NCI-H510A (cell line): ENCODE data around the gene KCNJ5.
"Not testable (repeated sequence)": the region's sequence is repeated elsewhere in the genome, so short reads cannot be mapped to it uniquely, and the experiment has no call there.

Source experiments
- DNase-seq: peaks from one replicate; lab custom pipeline; 2025; lab: John Stamatoyannopoulos, UW

KCNJ5 gene

DNA sequence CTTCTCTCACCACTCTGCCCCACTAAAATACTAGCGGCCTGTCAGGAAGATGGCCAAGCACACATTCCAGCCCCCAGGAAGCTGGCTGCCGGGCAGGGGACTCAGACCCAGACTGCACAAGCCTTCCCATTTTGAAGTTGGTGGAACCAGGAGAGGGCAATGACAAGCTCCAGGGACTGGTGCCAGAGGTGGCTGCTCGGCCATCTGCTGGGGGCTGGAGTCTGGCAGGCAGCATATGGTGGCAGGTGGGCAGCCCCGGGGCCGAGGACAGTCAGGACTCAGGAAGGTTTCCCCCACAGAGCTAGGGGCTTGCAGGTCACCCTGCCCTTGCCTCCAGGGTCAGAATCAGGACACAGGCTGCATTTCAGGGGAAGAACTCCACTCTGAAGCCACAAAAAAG lies 22.6 kb downstream of the KCNJ5 start:
- no peak for DNase-seq

DNA sequence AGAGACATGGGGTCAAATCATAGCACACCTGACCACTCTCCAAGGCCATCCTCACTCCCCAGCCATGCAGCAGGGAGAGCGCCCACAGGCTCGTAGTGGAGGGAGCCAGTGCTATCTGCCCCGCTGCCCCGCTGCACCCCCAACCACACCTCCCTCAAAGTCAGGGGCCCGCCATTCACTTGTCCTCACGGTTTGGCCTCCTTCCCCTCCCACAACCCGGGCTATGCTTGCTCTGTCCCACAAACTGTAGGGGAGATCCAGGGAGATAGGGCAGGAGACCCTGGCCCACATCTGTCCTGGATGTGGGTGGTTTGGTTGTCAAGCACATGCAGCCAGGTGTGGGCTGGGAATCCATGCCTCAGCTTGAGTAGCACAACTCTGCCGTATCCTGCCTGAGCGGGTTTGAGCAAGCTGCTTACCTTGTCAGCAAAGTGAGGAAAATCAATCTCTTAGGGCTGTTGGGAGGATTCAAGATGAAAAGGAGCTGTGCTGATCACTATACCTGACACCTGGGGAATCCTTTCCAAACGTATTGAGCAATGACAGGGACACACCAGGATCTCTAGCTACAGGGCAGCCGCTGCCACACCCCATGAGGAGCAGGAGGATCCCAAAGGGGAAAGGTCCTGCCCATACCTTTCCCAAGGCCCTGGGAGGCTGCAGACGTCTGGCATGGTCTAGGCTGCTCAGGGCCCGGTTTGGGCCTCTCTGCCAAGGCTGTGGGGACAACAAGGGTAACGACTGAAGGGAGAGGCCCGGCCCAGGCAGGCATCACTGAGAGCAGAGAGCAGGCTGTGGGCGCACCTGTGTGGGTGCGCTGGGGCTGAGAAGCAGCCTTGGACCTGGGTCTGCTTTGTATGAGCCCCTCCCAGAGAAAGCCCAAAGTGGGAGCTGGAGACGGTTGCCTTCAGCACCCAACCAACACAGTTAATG lies 23.3 kb downstream of the KCNJ5 start:
- no peak for DNase-seq

DNA sequence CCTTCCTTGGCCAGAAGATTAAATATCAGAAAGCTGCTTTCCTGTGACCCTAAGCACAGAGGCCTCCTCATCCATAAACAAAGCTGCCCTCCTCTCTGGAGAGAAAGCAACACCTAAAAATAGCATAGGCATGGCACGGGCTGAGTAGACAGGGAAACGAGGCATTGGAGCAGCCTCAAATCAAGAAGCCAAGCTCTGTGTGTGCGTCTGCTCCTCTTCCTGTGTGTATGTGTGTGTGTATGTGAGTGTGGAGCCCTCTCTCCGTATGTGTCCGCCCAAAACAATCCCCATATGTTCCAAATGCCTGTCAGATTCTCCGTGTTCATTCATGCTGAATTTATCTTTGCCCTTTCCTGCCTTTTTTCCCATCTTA lies 24.0 kb downstream of the KCNJ5 start:
- DNase-seq: no peak

DNA sequence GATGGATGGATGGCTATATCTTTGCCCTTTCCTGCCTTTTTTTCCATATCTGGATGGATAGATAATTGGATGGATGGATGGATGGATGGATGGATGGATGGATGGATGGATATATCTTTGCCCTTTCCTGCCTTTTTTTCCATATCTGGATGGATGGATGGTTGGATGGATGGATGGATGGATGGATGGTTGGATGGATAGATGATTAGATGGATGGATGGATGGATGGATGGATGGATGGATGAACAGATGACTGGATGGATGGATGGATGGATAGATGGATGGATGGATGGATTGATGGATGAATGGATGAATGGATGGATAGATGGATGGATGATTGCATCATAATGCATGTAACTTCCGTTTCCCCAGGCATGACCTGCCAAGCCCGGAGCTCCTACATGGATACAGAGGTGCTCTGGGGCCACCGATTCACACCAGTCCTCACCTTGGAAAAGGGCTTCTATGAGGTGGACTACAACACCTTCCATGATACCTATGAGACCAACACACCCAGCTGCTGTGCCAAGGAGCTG lies 24.9 kb downstream of the KCNJ5 start:
- no peak for DNase-seq

DNA sequence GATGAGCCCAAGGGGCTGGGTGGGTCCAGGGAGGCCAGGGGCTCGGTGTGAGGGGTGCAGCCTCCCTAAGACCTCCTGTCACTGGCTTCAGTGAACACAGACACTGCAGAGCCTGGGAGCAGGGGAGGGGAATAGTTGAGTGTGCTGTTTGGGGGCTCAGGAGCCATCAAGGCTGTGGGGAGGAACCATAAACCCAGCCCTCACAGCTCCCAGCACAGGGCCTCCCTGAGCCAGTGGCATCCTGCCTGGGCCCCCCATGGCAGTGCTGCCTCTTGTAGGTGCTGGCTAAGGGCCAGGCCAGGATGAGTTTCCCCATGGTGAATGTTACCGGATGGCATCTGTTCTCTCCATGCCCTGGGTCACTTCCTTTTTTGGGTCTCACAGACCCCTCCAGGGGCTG lies 25.5 kb downstream of the KCNJ5 start:
- DNase-seq: no peak

DNA sequence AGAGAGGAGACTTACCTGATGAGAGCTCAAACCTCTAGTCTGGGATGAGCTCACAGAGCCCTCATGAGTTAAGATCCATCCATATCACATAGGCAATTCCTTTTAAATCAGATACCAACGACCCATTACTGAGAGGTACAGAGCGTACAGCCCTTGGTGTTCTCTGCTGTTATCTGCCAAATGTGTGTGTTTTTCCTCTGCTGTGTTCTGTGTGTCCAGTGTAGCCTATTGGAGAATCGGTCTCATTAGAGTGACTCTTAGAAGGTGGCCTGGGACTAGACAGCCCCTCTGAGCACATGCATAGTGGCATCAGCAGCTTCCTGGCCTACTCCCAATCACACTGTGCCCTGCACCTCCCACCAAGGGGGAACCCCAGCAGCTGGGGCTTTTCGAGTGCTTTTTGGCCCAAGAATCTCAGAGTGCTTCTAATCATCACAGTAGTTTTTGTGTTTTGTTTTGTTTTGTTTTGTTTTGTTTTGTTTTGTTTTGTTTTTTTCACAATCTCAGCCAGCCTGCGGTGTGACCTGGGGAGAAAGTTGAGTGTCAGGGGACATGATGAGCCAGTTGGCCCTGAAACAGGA lies 26.1 kb downstream of the KCNJ5 start:
- DNase-seq: no peak

DNA sequence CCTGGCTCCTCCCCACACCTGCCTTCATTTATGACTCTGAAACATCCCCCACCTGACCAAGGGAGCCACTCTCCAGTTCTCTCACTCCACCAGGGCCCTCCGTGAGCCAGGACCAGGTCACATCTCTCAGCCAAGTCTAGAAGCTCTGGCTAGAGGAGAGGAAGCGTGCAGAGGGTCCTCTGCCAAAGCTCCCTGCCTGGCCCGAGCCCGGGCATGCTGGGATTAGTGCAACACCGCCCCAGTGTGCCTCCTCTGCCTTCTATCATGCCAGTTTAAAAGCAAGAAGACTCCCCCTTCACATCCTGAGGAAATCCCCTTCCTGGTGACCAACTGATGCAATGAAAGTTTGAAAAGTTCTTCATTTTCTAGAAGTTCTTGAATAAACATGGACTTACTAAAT lies 28.1 kb downstream of the KCNJ5 start:
- DNase-seq: no peak

DNA sequence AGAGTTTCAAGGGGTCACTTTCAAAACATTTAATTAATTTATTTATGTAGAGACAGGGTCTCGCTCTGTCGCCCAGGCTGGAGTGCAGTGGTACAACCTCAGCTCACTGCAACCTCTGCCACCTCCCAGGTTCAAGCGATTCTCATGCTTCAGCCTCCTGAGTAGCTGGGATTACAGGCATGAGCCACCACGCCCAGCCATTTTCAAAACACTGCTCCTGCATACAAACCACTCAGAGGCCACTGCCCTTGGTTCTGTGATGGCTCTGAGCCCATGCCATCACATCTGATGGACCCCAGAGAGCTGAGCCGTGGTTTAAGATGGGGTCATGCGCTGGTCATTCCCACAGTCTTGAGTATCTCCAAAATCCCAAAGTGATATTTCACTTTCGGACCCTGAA lies 28.5 kb downstream of the KCNJ5 start:
- DNase-seq: not testable (repeated sequence)

DNA sequence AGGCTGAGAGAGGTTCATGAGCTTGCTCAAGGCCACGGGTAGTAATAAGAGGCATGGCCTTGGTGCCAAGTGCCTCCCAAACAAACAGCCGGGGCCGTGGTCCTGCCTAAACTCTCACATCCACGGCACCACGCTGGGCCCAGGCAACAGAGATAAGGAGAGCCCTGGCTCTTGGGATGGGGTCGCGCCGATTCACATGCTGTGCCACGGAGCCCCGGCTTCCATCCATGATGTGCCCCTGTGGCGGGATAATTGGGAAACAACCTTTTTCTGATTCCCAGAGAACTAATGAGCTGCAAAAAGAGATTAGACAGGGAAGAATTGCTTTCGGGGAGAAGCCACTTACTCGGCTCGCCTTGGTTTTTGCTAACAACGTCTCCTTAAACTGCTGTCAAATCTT lies 29.5 kb downstream of the KCNJ5 start:
- no peak for DNase-seq

DNA sequence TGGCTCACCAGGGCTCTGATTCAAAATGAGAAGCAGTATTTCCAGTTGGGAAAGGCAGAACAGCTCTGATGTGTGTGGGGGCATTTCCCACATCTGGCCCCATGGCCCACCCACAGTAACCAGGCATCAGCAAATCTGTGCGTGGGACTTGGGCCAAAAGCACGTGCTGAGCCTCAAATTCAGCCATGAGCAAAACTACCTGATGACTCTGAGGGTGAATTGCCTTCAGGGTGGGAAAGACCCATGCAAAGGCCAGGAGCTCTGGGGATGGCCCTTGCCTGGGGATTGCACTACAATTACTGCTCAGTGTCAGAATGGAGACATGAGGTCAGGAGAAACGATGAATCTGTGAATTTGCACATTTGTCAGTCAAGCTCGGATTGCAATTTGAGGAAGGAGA lies 30.6 kb downstream of the KCNJ5 start:
- DNase-seq: no peak

DNA sequence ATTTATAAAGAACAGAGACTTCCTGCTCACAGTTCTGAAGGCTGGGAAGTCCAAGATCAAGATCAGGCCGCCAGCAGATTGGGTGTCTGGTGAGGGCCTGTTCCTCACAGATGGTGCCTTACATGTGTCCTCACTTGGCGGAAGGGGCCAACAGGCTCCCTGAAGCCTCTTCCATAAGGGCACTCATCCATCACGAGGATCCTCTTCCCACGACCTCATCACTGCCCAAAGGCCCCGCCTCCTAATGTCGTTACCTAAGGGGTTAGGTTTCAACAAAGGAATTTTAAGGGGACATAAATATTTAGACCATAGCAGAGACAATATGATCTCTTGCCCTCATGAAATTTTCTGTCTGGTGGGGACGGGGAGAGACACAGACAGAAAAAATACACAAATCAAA lies 32.9 kb downstream of the KCNJ5 start:
- no peak for DNase-seq

DNA sequence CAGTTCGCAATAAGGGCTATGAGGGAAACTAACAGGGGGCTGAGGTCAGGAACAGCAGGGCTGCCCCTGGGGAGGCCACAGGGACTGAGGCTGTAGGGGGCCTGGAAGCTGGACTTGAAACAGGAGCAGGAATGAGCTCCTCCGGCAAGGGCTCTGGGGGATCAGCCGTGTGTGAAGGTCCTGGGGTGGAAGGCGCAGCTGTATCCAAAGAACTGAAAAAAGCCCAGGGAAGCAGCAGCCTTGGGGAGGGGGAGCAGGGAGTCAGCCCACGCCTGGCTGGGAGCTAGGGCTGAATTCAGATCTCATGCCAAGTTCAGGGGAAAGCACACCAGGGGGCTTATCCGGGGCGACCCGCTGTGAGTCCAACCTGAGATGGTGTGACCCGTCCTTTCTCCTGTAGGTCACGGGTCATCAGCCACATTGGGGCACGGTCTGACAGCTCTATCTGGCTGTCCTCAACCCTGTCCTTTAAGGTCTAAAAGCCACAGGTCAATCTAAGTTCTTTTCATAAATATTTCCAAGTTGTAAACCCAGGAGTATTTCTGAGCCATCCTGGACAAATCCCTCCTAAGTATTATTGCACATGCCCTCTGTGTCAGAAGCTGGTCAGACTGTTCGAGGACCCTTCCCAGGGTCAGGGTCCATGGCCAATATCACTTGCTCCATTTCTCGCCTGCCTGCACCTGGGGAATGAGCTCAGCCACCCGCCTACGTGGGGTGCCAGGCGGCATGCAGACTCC lies 33.5 kb downstream of the KCNJ5 start:
- no peak for DNase-seq

DNA sequence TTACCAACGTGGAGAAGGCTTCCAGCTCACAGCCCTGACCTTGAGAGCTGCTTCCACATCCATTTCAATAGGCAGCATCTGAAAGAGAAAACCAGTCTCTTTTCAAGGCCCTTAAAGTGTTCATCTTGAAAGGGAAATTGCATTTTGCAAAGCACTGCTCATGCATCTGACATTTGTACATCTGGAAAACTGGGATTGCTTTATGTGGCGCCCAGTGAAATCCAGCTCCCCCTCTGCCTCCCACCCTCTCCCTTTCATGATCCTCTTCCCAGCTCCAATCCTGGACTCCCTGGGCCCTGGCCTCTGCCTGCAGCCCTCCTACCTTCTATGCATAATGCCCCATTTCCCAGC lies 34.1 kb downstream of the KCNJ5 start:
- DNase-seq: no peak

DNA sequence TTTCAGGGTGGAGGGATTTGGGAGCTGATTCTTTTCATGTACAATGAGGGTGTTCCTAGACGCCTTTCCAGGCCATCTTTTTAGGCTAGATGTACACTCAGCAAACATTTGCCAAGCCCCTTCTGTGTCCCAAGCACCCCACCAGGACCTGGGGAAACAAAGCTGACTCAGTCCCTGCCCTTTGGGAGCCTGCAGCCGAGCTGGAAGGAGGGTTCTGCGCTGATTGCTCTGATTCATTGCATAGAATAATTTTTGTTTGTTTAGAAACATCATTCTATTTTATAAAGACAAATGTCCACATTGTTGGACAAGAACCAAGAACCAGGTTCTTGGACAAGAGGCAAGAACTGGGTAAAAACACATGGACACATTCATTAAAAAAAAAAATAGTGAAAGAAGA lies 34.8 kb downstream of the KCNJ5 start:
- DNase-seq: no peak

DNA sequence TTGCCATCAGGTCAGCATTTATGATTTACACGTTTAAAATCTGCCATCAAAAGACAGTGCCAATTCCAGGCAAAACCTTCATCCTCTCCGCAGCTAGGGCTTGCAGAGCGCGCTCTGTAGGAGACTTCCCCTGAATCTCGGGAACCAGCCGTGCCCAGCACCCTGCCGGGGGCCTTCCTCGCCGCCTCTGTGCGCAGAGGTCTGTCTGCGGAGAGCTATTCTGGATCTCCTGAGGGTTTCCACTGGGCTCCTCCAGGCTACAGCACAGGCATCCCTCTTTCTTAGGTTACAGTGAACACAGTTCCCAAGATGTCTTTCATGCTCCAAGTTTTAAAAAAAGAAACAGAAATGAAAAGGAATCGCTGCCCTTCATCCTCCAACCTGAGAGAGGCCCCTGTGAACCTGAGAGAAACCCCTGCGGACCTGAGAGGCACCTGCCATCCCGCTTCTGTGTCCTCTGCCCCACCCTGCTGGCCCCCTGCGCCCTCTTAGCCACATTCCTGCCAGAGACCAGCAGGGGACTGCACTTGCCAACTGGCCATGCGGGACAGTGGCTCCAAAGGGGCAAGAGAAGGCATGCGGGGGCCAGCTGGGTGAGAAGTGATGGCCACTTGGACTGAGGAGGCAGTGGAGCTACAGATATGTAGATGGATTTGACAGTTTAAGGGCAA lies 35.4 kb downstream of the KCNJ5 start:
- DNase-seq: no peak

DNA sequence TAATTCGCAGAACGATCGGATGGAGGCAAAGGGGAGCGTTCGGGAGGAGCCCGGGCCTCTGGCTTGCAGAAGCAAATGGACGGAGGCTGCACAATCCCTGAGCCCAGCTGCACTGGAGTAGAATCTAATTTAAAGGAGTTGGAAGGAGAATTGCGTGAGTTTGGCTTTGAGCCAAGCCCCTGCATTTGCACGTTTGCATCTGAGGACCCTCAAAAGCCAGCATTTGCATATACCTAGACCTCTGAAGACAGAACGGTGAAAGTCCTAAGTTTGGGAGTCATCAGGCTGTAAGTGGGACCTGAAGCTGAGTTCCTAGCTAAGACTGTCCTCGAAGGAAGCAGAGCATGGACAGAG lies 35.9 kb downstream of the KCNJ5 start:
- DNase-seq: no peak

DNA sequence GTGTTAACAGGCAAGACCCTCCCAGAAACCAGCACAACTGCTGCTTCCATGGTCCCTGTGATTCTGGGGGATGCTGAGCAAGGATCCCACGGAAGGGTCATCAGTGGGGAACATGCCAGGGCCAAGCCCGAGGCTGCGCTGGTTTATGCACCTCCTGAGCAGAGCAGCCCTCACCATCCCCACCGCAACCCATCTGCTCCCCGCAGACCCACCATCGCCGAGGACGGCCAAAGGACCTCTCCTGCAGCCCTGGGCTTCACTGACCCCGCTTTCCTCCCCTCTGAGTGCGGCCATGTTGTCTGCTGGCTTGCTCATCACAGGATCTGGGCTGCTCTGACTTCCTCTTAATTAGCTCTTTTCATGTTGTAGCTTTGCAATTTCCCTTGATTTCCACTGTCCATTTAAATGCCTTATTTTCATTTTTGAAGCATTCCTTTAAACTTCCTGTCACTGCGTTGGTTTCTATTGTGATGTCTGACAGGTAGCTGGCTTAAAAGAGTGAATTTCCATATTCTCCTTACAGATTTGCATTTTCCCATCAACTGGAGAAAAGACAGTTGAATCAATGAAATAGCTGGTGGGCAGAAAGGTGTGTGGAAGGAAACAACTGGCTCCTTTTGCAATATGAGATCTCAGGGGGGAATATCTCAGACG lies 36.7 kb downstream of the KCNJ5 start:
- DNase-seq: no peak

DNA sequence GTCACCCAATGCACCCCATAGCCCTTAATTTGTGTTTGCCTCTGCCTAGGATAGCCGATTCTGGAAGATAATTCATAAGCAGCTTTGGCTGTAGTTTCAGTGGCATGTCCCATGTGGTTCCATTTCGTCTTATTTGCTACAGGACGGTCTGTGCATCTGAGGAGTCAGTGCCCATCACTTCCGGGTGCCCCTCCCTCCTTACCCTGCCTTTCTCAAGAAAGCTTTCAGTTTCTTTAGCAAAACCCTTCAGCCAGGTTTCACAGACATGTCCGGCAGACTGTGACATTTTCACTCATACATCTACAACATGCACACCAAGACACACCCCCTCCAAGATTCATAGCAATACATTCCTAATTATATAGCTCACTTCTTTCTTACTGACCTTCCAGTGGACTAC lies 37.2 kb downstream of the KCNJ5 start:
- DNase-seq: no peak

DNA sequence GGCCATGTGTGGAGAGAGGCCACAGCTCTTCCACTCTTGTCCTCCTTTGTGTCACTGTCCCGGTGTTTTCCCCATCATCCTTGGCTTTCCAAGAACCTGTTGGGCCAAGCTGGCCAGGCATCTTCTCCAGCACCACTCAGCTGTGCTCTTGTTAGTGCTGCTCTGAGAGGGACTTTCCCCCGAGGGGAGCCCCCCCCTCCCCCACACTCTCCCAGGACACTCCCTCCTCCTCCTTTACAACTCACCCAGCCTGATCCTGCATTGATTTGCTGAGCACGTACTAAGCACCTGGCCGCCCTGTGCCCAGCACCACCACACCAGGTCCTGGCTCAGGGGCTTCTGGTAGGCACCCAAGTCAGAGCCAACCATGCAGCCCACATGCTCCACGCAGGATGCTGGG lies 38.3 kb downstream of the KCNJ5 start:
- DNase-seq: no peak

DNA sequence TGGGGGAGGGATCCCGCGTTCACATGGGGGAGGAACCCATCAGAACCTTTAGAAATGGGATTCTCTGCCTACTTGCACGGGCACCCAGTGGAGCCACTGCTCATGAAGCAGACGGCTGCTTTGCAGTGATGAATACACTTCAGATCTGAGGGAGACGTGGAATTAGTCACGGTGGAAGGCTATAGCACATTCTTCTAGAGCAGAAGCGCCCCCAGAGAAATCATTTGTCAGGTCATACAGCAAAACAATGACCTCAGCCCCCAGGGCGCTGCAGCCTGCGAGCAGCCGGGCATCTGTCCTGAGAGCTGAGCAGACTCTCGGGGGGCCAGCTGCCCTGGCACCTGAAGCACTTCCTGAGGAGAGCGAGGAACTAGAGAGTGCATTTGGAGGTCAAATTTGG lies 38.8 kb downstream of the KCNJ5 start:
- no peak for DNase-seq

DNA sequence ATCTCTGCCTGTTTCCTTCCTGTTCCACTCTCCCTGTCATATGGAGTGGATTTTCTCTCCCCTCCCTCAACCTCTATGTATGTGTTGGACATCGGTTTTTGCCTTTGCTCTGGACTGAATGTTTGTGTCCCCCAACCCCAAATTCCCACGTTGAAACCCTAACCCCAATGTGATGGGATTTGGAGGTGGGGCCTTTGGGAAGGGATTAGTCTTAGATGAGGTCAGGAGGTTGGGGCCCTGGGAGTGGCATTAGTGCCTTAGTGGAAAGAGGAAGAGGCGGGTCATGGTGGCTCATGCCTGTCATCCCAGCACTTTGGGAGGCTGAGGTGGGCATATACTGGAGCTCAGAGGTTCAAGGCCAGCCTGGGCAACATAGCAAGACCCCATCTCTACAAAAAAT lies 39.9 kb downstream of the KCNJ5 start:
- DNase-seq: no peak

DNA sequence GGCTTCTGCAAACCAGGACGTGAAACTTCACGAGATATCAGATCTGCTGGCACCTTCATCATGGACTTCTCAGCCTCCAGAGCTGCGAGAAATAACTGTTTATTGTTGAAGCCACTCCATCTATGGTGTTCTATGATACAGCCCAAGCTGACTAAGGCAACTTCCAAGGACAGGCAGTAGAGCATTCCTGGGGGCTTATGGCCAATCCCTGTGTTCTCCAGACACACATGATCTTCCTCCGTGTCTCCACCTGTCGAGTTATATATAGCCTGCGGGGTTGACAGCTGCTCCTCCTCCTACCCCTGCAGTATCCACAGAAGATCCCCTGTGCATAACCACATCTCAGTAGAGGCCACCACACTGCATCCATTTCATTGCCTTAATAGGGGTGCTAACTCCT lies 40.5 kb downstream of the KCNJ5 start:
- DNase-seq: no peak
